Neural cell (in vitro differentiated cells): ENCODE results near the gene PRKAG2.

Experiments
- CTCF ChIP-seq: fragments of 450-650 bp; IDR thresholded peaks from 2 replicates; pipeline ENCODE4 v1.5.1; 2014; ENCODE audit warnings: antibody characterized with exemption, mild to moderate bottlenecking, moderate library complexity; ENCODE audit not compliant: poor library complexity, severe bottlenecking
- EZH2 ChIP-seq: fragments of 200-600, 300-800 bp; shearing (Covaris generic), sonication (generic); IDR thresholded peaks from 2 replicates; pipeline ENCODE4 v1.6.1; 2014; ENCODE audit warnings: antibody characterized with exemption, low read length, borderline replicate concordance, mild to moderate bottlenecking; ENCODE audit not compliant: insufficient read depth, poor library complexity, severe bottlenecking
- POLR2AphosphoS5 ChIP-seq: IDR thresholded peaks from 2 replicates; pipeline ENCODE4 v1.6.1; 2012
- RAD21 ChIP-seq: fragments of 450-650 bp; conservative IDR thresholded peaks from 2 replicates; pipeline ENCODE4 v1.6.1; 2014; ENCODE audit warnings: antibody characterized with exemption, mild to moderate bottlenecking, moderate library complexity
- REST ChIP-seq: IDR thresholded peaks from 2 replicates; pipeline ENCODE4 v1.6.1; 2012; ENCODE audit warnings: borderline replicate concordance
- TAF1 ChIP-seq: IDR thresholded peaks from 2 replicates; pipeline ENCODE4 v1.6.1; 2012; ENCODE audit warnings: low read depth

- TF ChIP-seq EZH2 (no peak), CTCF (no peak), RAD21 (no peak), POLR2AphosphoS5 (no peak), REST (no peak), TAF1 (no peak)
Observed at GRCh38 chr7:151514461-151515275, 362.2 kb downstream of the PRKAG2 start.
